ENCODE results near the gene GNG11. TPM values are rescaled to one million over a fixed set of nuclear protein-coding genes. Genes with fewer than 3 reads are reported as not detected.

GNG11 gene
- total RNA-seq, 1 experiment from 2014 or later: not detected

- no peak overlapping the region for H3K4me3 ChIP-seq (ENCODE audit: low read depth, low read length)
- intact Hi-C loops (cut with micrococcal nuclease; ENCODE audit: unreplicated experiment): no loop called here
- Mint-ChIP-seq H3K27me3 (ENCODE audit: insufficient read depth, unreplicated experiment) (peaks cover 2% of the 10 kb centered on the region), H3K36me3 (ENCODE audit: insufficient read depth, unreplicated experiment) (no peaks in the 10 kb centered on the region), H3K4me3 (ENCODE audit: unreplicated experiment) (no peak overlapping the region), H3K9me3 (ENCODE audit: unreplicated experiment) (no peaks in the 10 kb centered on the region), H3K4me1 (ENCODE audit: low read depth, unreplicated experiment) (no peaks in the 10 kb centered on the region), H3K27ac (ENCODE audit: unreplicated experiment) (no peak overlapping the region)
- H3K4me1 ChIP-seq: no peaks in the 10 kb centered on the region
- H3K27me3 ChIP-seq (replicated peaks; ENCODE audit: control insufficient read depth, insufficient read depth, low read length): no peaks in the 10 kb centered on the region
- no TSS peak for BruUV-seq (replicated peaks)
- POLR2A ChIA-PET: no interaction called here
- no peaks in the 10 kb centered on the region for H3K36me3 ChIP-seq (ENCODE audit: control insufficient read depth, insufficient read depth, low read length)
- TF ChIP-seq, protein P1, sequence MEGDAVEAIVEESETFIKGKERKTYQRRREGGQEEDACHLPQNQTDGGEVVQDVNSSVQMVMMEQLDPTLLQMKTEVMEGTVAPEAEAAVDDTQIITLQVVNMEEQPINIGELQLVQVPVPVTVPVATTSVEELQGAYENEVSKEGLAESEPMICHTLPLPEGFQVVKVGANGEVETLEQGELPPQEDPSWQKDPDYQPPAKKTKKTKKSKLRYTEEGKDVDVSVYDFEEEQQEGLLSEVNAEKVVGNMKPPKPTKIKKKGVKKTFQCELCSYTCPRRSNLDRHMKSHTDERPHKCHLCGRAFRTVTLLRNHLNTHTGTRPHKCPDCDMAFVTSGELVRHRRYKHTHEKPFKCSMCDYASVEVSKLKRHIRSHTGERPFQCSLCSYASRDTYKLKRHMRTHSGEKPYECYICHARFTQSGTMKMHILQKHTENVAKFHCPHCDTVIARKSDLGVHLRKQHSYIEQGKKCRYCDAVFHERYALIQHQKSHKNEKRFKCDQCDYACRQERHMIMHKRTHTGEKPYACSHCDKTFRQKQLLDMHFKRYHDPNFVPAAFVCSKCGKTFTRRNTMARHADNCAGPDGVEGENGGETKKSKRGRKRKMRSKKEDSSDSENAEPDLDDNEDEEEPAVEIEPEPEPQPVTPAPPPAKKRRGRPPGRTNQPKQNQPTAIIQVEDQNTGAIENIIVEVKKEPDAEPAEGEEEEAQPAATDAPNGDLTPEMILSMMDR (IDR thresholded peaks at IDR 0.05; ENCODE audit: insufficient read depth in 1 of 2, low read depth in 1 of 2, low read length in 1 of 2, severe bottlenecking in 1 of 2, unreplicated experiment in 1 of 2): no peak
- H3K9me3 ChIP-seq: no peaks in the 10 kb centered on the region
- DNase-seq: no peak
- CTCF ChIA-PET: no interaction called here
Measured at GRCh38 chr7:93964262-93964661, 42.7 kb downstream of the GNG11 start.

DNA sequence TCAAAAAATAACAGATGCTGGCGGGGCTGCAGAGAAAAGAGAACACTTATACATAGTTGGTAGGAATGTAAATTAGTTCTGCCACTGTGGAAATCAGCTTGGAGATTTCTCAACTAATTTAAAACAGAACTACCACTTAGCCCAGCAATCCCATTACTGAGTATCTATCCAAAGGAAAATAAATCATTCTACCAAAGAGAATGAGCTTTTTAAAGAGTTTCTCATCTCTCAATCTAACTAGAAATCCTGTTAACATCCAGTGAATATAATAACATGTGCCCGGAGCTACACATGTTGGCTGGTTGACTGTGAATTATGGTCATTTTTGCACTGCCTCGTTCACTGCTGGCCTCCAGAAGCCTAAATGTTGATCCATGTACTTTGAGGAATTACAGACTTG lies 43.3 kb downstream of the GNG11 start:
- TF ChIP-seq, protein P1 (IDR thresholded peaks at IDR 0.05; ENCODE audit: insufficient read depth in 1 of 2, low read depth in 1 of 2, low read length in 1 of 2, severe bottlenecking in 1 of 2, unreplicated experiment in 1 of 2): no peak
- Mint-ChIP-seq H3K27me3 (ENCODE audit: insufficient read depth, unreplicated experiment) (peaks cover 4% of the 10 kb centered on the region), H3K4me3 (ENCODE audit: unreplicated experiment) (no peak overlapping the region), H3K36me3 (ENCODE audit: insufficient read depth, unreplicated experiment) (no peaks in the 10 kb centered on the region), H3K27ac (ENCODE audit: unreplicated experiment) (no peak overlapping the region), H3K4me1 (ENCODE audit: low read depth, unreplicated experiment) (no peaks in the 10 kb centered on the region), H3K9me3 (ENCODE audit: unreplicated experiment) (no peaks in the 10 kb centered on the region)
- ChIA-PET CTCF (no interaction called here), POLR2A (no interaction called here)
- intact Hi-C loops (cut with micrococcal nuclease; ENCODE audit: unreplicated experiment): no loop called here
- no peak for DNase-seq
- H3K9me3 ChIP-seq: no peaks in the 10 kb centered on the region
- no TSS peak for BruUV-seq (replicated peaks)
- H3K4me1 ChIP-seq: no peaks in the 10 kb centered on the region
- no peaks in the 10 kb centered on the region for H3K27me3 ChIP-seq (replicated peaks; ENCODE audit: control insufficient read depth, insufficient read depth, low read length)
- H3K36me3 ChIP-seq (ENCODE audit: control insufficient read depth, insufficient read depth, low read length): no peaks in the 10 kb centered on the region
- no peak overlapping the region for H3K4me3 ChIP-seq (ENCODE audit: low read depth, low read length)

DNA sequence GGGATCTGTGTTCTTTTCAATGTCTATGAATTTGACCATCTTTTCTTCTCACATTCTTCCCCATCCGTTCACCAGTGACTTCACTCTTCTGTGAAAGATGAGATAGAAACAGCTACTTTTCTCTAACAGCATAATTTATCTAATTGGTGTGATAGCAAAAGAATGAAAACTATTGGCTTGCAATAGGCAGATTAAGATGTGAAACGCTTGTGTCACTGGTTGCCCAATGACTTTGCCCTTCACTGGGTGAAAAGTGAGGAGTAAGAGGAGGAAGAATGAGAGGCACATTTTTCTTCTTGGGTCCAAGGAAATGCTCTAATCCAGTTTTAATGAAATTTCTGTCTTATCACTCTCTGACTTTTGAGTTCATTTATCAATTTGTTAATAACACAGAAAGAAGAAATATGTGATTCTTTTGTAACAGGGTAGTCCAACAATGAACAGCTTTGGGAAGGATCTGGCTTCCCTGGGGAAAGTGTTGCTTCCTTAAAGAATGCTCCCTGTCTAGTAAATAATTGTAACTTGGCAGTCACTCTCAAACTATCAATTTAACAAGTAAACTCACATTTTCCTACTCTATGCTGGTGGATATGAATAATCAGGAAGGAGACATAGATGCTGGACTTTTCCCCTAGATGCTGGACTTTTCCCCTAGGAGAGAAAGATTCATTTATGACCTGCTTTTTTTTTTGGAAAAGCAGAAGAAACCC lies 47.5 kb downstream of the GNG11 start:
- intact Hi-C loops (cut with micrococcal nuclease; ENCODE audit: unreplicated experiment): no loop called here
- H3K4me3 ChIP-seq (ENCODE audit: low read depth, low read length): no peak overlapping the region
- no peaks in the 10 kb centered on the region for H3K9me3 ChIP-seq
- Mint-ChIP-seq H3K4me3 (ENCODE audit: unreplicated experiment) (no peak overlapping the region), H3K9me3 (ENCODE audit: unreplicated experiment) (no peaks in the 10 kb centered on the region), H3K36me3 (ENCODE audit: insufficient read depth, unreplicated experiment) (no peaks in the 10 kb centered on the region), H3K4me1 (ENCODE audit: low read depth, unreplicated experiment) (no peaks in the 10 kb centered on the region), H3K27me3 (ENCODE audit: insufficient read depth, unreplicated experiment) (peaks cover 9% of the 10 kb centered on the region), H3K27ac (ENCODE audit: unreplicated experiment) (no peak overlapping the region)
- BruUV-seq (replicated peaks): no TSS peak
- H3K27me3 ChIP-seq (replicated peaks; ENCODE audit: control insufficient read depth, insufficient read depth, low read length): no peaks in the 10 kb centered on the region
- no peaks in the 10 kb centered on the region for H3K4me1 ChIP-seq
- DNase-seq: no peak
- TF ChIP-seq, protein P1 (IDR thresholded peaks at IDR 0.05; ENCODE audit: insufficient read depth in 1 of 2, low read depth in 1 of 2, low read length in 1 of 2, severe bottlenecking in 1 of 2, unreplicated experiment in 1 of 2): no peak
- H3K36me3 ChIP-seq (ENCODE audit: control insufficient read depth, insufficient read depth, low read length): no peaks in the 10 kb centered on the region
- POLR2A ChIA-PET: no interaction called here
- CTCF ChIA-PET: no interaction called here
